GM19193 (cell line): ENCODE data around the gene SIGLEC14.
A peak's percentile ranks its signal among the peaks of the same experiment; 100 is the strongest.

Source experiments
- POLR2A ChIP-seq: IDR thresholded peaks from 4 replicates; pipeline ENCODE4 v1.6.1; 2011; ENCODE audit not compliant: insufficient read depth, insufficient read length; ENCODE audit errors: extremely low read depth

SIGLEC14 gene

DNA sequence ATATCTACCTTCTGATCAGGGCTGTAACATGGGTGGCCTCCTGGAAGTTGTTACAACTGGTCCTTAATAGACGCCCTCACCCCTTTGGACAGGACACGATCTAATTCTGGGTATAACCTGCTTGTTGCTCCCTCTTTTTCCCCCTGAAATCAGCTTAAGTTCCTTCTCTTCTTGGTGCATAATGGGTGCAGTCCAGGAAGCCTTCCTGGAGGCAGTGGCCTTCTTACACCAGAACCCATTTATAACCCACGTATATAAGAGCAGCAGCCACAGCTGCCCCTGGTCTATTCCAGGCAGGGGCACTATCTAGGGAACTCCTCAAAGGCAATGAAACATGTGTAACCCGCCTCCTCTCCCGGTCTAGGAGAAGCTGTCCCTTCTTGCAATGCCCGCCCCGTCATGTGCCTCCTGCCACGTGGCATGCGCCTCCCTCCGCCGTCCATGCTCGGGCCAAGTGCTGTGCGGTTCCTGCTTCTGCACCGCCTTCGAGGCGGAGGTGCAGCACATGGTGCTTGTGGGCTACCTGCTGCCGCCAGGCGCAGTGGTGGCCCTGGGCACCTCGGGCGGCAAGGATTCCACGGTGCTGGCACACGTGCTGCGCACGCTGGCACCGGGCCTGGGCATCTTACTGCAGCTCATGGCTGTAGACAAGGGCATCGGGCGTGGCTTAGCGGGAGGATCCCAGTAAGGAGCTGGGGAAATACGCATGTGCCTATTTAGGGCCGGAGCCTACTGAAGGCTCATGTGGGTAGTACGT is 48.3 kb downstream of the SIGLEC14 start:
- TF ChIP-seq POLR2A, result no peak

DNA sequence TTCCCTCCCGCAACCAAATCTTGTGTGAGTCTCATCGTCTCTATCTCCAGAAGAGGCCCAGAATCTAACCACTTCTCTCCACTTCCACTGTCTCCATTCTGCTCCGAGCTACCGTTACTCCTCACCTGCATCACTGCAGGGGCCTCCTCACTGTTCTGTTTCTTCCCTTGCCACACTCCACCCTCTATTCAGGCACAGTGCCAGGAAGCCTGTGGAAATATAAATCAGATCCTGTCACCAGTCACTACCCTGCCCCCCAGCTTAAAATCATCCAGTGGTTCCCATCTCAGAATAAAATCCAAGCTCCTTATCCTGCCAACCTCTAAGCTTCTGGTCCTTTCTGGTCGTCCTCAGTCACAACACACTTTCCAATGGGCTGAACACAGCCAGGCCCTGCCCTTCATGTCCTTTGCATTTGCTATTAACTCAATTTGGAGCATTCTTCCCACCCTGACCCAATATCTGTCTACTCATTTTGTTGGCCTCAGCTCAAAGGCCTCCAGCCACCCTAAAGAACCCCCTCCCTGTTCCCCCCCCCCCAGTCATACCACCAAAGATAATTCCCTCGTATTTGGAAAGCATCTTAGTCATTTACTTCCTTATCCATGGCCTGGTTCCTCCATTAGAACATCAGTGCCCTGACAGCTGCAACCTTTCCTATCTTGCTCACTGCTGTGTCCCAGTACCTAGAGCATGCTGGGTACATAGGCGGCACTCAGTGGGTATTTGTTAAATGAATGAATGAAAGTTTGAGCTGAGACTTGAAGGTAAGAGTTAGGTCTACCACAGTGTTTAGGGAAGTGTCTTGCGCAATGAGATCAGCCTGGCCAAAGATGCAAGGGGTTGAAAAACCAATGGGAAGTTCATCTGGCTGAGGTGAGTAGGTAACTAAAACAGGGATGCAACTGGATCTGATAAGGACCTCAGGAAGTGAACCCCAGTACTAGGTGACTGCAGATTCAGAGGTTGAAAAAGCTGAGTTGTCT is 51.1 kb downstream of the SIGLEC14 start:
- no peak for TF ChIP-seq POLR2A

- TF ChIP-seq POLR2A, result no peak
These were observed 51.9 kb downstream of the SIGLEC14 start for GRCh38 chr19:51594774-51595109.

DNA sequence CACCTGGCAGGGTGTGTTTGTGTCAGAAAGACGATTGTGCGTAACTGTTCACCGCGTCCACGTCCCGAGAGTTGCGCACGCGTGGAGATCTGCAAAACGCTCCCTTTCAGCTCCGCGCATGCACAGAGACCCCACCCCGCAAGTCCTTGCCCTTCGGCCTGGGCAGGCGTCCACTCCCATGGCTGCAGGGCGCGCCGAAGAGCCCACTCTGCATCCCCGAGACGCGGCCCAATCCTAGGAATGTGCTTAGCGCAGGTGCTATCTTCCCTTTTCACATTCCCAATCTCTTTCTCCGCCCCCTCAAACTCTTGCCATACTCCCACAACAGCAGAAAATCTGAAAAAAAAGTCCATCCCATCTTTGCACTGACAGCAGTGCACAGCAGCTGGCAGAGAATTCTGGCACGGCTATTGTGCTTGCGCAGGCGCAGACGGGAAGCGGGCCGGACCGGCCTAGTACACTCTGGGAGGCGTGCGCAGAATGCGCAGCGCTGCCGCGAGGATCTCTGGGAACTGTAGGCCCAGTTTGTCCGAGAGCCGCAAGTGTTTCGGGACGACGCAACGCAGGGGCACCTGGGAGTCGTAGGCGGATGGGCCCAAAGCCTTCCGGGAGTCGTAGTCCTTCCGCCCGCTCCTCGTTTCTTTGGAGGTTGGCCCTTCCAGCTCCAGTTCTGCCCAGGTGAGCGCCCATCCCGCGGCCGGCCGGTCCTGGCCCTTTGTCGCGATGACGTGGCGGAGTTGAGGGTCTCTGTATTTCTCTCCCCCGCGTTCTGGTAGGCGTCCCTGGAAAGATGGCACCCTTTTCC is 52.5 kb downstream of the SIGLEC14 start:
- TF ChIP-seq POLR2A, result peak; percentile 35

DNA sequence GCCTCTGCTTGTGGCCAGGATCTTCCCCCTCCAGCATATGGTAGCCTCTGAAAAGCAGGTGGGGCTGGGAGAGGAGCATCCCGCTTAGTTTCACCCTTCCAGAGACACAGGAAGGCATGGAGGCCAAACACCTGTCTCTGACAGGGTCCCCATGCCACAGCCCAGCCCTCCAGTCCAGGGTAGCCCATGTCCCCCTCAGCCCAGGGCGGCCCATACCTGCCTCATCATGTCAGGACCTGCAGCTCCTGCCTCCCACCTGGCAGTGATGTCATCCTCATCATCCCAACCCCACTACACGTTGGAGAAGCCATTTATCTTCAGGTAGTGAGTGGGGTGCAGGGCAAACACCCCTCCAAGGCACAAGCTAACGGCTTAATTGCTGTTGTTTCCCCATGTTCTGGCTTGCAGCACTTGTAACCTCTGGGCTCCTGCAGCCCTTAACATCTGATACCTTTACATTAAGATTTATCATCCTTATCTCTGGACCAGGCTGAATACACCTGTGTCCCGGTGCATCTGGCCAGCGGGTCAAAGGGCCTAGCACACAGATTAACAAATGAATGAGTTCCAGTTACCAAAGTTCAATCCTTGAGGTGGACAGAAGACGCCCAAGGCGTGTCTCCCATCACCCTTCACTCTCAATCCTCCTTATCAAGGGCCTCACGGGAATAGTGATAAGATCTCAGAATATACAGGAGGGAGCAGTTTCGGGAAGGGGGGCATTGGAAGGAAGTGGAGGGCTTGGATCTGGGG is 53.3 kb downstream of the SIGLEC14 start:
- TF ChIP-seq POLR2A, result no peak
